CD4-positive, alpha-beta T cell treated with Interferon gamma for 1 hour (primary cell): Measurements from ENCODE around the gene HSF2BP.
"Not testable (repeated sequence)": the region's sequence is repeated elsewhere in the genome, so short reads cannot be mapped to it uniquely, and the experiment has no call there.

Source experiments
- DNase-seq: peaks from one replicate; pipeline ENCODE4 v3.0.0-alpha.2; 2020

The HSF2BP gene

GRCh38 chr21:43687566-43688399 is 28.5 kb upstream of the HSF2BP start:
- DNase-seq, result peak; percentile 7

- DNase-seq, result no peak
Observed at GRCh38 chr21:43686811-43687565, 27.7 kb upstream of the HSF2BP start.

- DNase-seq, result no peak
Observed at GRCh38 chr21:43684424-43684823, 25.1 kb upstream of the HSF2BP start.

- no peak for DNase-seq
Observed at GRCh38 chr21:43681650-43682049, 22.4 kb upstream of the HSF2BP start.

GRCh38 chr21:43680421-43680820 is 21.1 kb upstream of the HSF2BP start:
- DNase-seq, result not testable (repeated sequence)

- no peak for DNase-seq
Observed at GRCh38 chr21:43679951-43680350, 20.7 kb upstream of the HSF2BP start.

GRCh38 chr21:43676391-43676790 is 17.1 kb upstream of the HSF2BP start:
- DNase-seq, result no peak

GRCh38 chr21:43675871-43676270 is 16.6 kb upstream of the HSF2BP start:
- no peak for DNase-seq

- no peak for DNase-seq
Observed at GRCh38 chr21:43669828-43670605, 10.7 kb upstream of the HSF2BP start.

GRCh38 chr21:43667191-43667904 is 8.1 kb upstream of the HSF2BP start:
- no peak for DNase-seq

GRCh38 chr21:43665879-43666278 is 6.6 kb upstream of the HSF2BP start:
- no peak for DNase-seq

- no peak for DNase-seq
Observed at GRCh38 chr21:43664358-43664757, 5.1 kb upstream of the HSF2BP start.

GRCh38 chr21:43663033-43663432 is 3.7 kb upstream of the HSF2BP start:
- DNase-seq, result no peak

GRCh38 chr21:43662286-43662685 is 3.0 kb upstream of the HSF2BP start:
- DNase-seq, result no peak

GRCh38 chr21:43658769-43659135 is 536 bp downstream of the HSF2BP start:
- no peak for DNase-seq

GRCh38 chr21:43658088-43658741 is 1.1 kb downstream of the HSF2BP start:
- DNase-seq, result no peak

GRCh38 chr21:43657355-43658087 is 1.8 kb downstream of the HSF2BP start:
- DNase-seq, result no peak

GRCh38 chr21:43654806-43655489 is 4.3 kb downstream of the HSF2BP start:
- DNase-seq, result no peak

GRCh38 chr21:43653626-43654025 is 5.7 kb downstream of the HSF2BP start:
- DNase-seq, result no peak

GRCh38 chr21:43652616-43653015 is 6.7 kb downstream of the HSF2BP start:
- DNase-seq, result no peak

GRCh38 chr21:43651926-43652325 is 7.4 kb downstream of the HSF2BP start:
- DNase-seq, result not testable (repeated sequence)
